Measurements from ENCODE around the gene MAN2B1. TPM values are rescaled to one million over a fixed set of nuclear protein-coding genes. Genes with fewer than 3 reads are reported as not detected.
A peak's percentile ranks its signal among the peaks of the same experiment; 100 is the strongest.

MAN2B1 gene
- total RNA-seq, 1 donor from 2014 or later = 35.8 TPM

DNA sequence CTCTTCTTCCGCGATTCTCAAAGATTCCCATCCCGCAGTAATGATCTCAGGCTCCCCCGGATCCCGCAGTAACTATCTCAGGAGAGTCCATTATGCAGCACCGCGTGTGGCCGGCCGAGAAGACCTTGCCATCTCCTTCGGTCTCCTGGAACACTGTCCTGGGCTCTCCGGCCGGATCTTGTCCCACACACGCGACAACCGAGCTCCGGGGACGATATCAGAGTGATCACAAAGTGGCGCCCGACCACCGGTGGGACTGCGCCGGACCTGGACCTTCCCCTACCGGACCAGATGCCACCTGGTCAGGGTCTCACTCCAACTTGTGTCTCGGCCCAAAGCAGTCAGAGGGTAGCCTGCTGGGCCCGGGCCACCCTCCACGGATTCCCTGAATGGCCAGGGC, 24.0 kb downstream of the MAN2B1 start:
- TF ChIP-seq, protein P1, sequence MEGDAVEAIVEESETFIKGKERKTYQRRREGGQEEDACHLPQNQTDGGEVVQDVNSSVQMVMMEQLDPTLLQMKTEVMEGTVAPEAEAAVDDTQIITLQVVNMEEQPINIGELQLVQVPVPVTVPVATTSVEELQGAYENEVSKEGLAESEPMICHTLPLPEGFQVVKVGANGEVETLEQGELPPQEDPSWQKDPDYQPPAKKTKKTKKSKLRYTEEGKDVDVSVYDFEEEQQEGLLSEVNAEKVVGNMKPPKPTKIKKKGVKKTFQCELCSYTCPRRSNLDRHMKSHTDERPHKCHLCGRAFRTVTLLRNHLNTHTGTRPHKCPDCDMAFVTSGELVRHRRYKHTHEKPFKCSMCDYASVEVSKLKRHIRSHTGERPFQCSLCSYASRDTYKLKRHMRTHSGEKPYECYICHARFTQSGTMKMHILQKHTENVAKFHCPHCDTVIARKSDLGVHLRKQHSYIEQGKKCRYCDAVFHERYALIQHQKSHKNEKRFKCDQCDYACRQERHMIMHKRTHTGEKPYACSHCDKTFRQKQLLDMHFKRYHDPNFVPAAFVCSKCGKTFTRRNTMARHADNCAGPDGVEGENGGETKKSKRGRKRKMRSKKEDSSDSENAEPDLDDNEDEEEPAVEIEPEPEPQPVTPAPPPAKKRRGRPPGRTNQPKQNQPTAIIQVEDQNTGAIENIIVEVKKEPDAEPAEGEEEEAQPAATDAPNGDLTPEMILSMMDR (IDR thresholded peaks at IDR 0.05) = no peak
- Mint-ChIP-seq H3K4me3 (peak overlapping the region; percentile 21), H3K4me1 (peaks cover 5% of the 10 kb centered on the region), H3K36me3 (peaks cover 6% of the 10 kb centered on the region), H3K27me3 (ENCODE audit: insufficient read depth, low read depth) (peaks cover 5% of the 10 kb centered on the region), H3K9me3 (peaks cover 4% of the 10 kb centered on the region), H3K27ac (no peak overlapping the region)
- Histone ChIP-seq H2AFZ (replicated peaks) (no peak overlapping the region), H4K20me1 (ENCODE audit: low read depth) (no peaks in the 10 kb centered on the region), H3K4me2 (no peak overlapping the region), H3K4me1 (no peaks in the 10 kb centered on the region), H3K9ac (no peak overlapping the region), H3K27ac (no peak overlapping the region), H3K27me3 (no peaks in the 10 kb centered on the region), H3F3A (ENCODE audit: low read depth) (no peaks in the 10 kb centered on the region), H3K4me3 (no peak overlapping the region), H3K9me3 (ENCODE audit: low read depth) (no peaks in the 10 kb centered on the region), H3K79me2 (ENCODE audit: low read depth) (no peaks in the 10 kb centered on the region), H3K36me3 (no peaks in the 10 kb centered on the region)
- DNase-seq (ENCODE audit: low spot score) = no peak

- H3K36me3 Mint-ChIP-seq = peaks cover 10% of the 10 kb centered on the region
Measured at GRCh38 chr19:12641456-12641855, 25.1 kb downstream of the MAN2B1 start.

GRCh38 chr19:12639901-12640613, 26.5 kb downstream of the MAN2B1 start:
- Histone ChIP-seq H3K4me2 (peak overlapping the region; percentile 64), H2AFZ (replicated peaks) (peak overlapping the region; percentile 99), H3K9me3 (ENCODE audit: low read depth) (no peaks in the 10 kb centered on the region), H3K4me1 (no peaks in the 10 kb centered on the region), H3F3A (ENCODE audit: low read depth) (no peaks in the 10 kb centered on the region), H3K4me3 (peak overlapping the region; percentile 13), H3K9ac (no peak overlapping the region), H3K27ac (no peak overlapping the region), H3K27me3 (no peaks in the 10 kb centered on the region), H3K36me3 (no peaks in the 10 kb centered on the region), H4K20me1 (ENCODE audit: low read depth) (no peaks in the 10 kb centered on the region), H3K79me2 (ENCODE audit: low read depth) (no peaks in the 10 kb centered on the region)
- TF ChIP-seq, protein P1 (IDR thresholded peaks at IDR 0.05) = peak; percentile 83
- no peak for TF ChIP-seq EZH2phosphoT487 (IDR thresholded peaks at IDR 0.05)
- Mint-ChIP-seq H3K27me3 (ENCODE audit: insufficient read depth, low read depth) (peaks cover 5% of the 10 kb centered on the region), H3K27ac (peak overlapping the region; percentile 46), H3K9me3 (peaks cover 14% of the 10 kb centered on the region), H3K4me1 (peaks cover 5% of the 10 kb centered on the region), H3K36me3 (peaks cover 6% of the 10 kb centered on the region), H3K4me3 (peak overlapping the region; percentile 62)
- DNase-seq (ENCODE audit: low spot score) = peak; percentile 85

More at GRCh38 chr19:12641456-12641855, 25.1 kb downstream of the MAN2B1 start:
- no peak overlapping the region for H3K27ac Mint-ChIP-seq
- peaks cover 9% of the 10 kb centered on the region for H3K9me3 Mint-ChIP-seq
- no peaks in the 10 kb centered on the region for H3K27me3 ChIP-seq
- no peaks in the 10 kb centered on the region for H3K9me3 ChIP-seq (ENCODE audit: low read depth)
- H2AFZ ChIP-seq (replicated peaks) = no peak overlapping the region
- peaks cover 5% of the 10 kb centered on the region for H3K4me1 Mint-ChIP-seq
- no peak overlapping the region for H3K27ac ChIP-seq
- no peak overlapping the region for H3K9ac ChIP-seq
- TF ChIP-seq, protein P1 (IDR thresholded peaks at IDR 0.05) = no peak
- TF ChIP-seq EZH2 (IDR thresholded peaks at IDR 0.05) (no peak), EZH2phosphoT487 (IDR thresholded peaks at IDR 0.05) (no peak)
- no peaks in the 10 kb centered on the region for H4K20me1 ChIP-seq (ENCODE audit: low read depth)
- peaks cover 5% of the 10 kb centered on the region for H3K27me3 Mint-ChIP-seq (ENCODE audit: insufficient read depth, low read depth)
- no peaks in the 10 kb centered on the region for H3K36me3 ChIP-seq
- H3K4me3 Mint-ChIP-seq = no peak overlapping the region
- H3K4me1 ChIP-seq = no peaks in the 10 kb centered on the region
- H3F3A ChIP-seq (ENCODE audit: low read depth) = no peaks in the 10 kb centered on the region
- no peak overlapping the region for H3K4me3 ChIP-seq
- no peak for DNase-seq (ENCODE audit: low spot score)
- H3K4me2 ChIP-seq = no peak overlapping the region
- no peaks in the 10 kb centered on the region for H3K79me2 ChIP-seq (ENCODE audit: low read depth)
